Measurements from ENCODE around the gene OGDHL.

Gene OGDHL

DNA sequence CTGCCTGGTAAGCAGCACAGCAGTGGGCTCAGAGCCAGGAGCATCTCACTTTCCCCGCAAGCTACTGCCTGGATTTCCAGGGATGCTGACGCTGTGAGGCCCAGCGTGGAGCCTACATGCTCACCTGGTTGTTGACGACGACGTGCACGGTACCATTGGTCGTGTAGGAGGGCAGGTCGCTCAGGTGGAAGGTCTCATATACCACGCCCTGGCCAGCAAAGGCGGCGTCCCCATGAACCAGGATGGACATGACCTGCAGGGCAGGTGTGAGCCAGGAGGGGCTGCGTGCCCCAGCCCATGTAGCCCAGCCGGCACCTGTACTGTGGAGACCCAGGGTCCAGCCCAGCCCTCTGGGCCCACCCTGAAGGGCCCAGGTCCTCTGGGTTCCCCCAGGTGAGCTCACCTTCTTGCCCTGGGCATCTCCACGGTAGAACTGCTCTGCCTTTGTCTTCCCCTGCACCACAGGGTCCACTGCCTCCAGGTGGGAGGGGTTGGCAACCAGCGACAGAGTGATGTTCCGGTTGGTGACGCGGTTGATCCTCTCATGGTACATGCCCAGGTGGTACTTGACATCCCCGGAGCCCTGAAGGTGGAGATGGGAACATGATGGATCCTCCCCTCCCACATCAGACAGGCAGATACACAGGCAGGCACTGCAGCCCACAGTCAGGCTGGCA lies 15.4 kb downstream of the OGDHL start:
- TF ChIP-seq, protein P1, sequence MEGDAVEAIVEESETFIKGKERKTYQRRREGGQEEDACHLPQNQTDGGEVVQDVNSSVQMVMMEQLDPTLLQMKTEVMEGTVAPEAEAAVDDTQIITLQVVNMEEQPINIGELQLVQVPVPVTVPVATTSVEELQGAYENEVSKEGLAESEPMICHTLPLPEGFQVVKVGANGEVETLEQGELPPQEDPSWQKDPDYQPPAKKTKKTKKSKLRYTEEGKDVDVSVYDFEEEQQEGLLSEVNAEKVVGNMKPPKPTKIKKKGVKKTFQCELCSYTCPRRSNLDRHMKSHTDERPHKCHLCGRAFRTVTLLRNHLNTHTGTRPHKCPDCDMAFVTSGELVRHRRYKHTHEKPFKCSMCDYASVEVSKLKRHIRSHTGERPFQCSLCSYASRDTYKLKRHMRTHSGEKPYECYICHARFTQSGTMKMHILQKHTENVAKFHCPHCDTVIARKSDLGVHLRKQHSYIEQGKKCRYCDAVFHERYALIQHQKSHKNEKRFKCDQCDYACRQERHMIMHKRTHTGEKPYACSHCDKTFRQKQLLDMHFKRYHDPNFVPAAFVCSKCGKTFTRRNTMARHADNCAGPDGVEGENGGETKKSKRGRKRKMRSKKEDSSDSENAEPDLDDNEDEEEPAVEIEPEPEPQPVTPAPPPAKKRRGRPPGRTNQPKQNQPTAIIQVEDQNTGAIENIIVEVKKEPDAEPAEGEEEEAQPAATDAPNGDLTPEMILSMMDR (IDR thresholded peaks at IDR 0.05) = no peak

DNA sequence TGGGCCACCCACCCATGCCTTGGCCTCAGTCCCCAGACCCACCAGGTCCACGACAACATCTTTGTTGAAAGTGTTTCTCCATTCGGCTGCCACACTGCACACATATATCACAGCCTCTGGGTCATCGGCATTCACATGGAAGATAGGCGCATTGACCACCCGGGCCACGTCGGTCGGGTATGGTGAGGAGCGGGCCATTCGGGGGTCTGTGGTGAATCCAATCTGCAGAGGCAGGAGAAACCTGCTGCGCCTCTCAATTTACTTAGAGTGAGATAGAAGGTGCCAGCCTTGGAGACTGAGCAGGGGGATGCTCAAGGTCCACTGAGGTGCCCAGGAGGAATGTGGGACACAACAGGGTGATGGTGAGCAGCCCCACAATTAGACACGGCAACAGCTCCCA lies 16.4 kb downstream of the OGDHL start:
- TF ChIP-seq, protein P1 (IDR thresholded peaks at IDR 0.05) = no peak

DNA sequence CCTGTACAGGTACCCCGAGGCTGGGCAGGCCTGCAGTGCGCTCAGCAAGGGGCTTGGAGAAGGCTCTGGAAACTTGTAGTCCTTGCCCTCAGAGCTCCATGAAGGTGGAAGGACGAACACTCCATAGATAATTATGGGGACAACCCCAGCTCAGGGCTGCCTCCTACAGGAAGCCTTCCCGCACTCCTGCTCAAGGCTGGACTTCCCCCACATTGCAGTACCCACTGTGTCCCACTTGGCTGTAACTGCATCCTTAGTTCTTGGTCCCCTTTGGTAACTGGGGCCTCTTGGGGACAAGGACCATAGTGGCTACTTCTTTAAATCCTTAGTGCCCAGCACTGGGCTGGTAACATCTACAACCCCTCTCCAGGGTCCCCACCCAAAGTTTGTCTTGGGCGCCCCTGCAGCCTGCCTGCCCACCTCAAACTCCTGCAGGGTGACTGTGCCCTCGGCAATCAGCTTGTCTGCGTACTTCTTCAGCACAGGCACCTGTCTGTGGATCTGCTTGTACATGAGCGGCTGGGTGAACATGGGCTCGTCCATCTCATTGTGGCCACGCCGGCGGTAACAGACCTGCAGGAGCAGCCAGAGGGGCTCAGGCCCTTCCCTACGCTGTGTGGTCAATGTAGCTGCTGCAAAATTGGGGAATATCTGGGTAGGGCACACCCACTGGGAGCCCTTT lies 17.1 kb downstream of the OGDHL start:
- TF ChIP-seq, protein P1 (IDR thresholded peaks at IDR 0.05) = no peak

DNA sequence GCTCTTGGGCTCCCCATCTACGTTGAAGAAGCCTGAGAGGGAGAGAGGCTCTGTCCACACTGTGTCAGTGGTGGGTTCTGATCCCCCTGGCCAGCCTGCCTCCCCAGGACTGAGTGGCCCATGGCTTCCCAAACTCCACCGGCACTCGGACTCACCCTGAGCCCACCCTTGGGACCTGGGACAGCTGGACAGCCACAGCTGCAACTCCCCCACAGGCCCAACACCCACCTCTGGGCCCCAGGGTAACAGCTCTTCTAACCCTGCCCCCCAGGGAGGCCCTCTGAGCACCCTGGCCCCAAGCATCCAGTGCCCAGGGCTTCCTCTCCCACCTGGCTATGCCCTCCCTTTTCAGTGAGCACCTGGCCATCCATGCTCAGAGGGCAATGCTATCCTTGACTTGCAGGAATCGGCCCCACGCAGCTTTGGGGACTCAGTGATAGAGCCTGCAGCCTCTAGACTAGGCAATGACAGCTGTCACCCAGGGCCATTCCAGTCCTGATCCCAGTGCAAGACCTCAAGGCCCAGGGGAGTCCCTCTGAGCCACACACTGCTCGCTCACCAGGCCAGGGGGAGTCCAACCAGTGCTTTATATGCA lies 17.9 kb downstream of the OGDHL start:
- TF ChIP-seq, protein P1 (IDR thresholded peaks at IDR 0.05) = no peak

DNA sequence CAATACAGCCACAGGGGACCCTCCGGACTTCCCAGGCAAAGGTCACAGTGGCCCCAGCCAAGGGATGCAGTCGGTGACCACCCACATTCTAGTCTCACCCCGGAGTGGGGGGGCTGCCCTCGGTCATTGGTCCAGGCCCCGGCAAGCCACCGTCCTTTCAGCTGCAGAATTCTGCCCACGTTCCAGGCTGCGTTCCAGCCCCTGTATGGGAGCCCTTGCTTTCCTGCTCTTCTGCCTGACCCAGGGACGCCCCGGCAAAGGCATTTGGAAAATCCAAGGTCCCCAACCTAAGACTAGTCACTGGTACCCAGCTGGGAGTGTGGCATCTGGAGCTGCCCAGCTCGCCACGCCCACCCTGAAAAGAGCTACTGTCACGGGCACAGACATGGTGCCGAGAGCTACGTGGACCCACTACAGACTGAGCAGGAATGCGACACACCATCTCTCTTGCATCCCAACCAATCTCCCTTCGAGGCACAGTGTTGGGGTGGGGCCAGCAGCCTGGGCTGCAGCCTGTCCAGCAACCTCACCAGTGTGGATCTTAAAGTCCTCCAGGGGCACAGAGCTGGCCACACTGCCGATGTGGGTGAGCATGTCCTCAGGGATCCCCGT lies 18.6 kb downstream of the OGDHL start:
- TF ChIP-seq, protein P1 (IDR thresholded peaks at IDR 0.05) = no peak

DNA sequence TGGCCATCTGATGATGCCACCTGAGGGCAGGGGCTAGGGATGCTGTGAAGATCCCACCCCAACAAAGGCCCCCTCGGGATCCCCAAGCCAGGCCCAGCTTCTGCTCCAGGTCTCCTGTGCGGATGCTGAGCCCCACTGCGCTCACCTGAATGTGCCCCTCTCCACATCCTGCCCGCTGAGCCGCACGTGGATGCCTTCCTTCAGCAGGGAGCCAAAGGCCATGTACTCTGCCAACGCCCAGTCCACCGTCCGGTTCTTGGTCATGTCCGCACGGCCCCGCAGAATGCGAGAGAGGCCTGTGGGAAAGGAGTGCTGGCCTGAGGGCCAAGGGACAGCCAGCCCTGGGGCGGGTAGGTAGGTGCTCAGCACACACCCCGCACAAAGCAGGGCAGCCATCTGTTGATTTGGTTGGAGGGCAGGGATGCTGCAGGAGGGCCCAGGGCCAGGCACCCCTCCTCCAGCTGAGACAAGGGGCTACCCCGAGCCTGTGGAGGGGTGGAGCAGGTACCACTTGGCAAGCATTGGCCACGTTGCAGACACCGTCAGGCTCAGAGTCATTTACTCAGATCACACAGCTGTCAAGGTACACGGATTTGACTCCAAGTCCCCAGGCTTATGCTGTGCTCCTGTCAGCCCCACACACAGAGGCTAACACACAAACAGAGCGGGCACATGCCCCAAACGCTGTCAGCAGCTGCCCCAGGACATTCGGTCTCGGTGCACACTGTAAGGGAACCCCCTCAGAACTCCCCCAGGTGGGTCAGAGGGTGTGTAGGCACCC lies 19.2 kb downstream of the OGDHL start:
- TF ChIP-seq, protein P1 (IDR thresholded peaks at IDR 0.05) = no peak
